ENCODE measurements around the gene USP34.

DNA sequence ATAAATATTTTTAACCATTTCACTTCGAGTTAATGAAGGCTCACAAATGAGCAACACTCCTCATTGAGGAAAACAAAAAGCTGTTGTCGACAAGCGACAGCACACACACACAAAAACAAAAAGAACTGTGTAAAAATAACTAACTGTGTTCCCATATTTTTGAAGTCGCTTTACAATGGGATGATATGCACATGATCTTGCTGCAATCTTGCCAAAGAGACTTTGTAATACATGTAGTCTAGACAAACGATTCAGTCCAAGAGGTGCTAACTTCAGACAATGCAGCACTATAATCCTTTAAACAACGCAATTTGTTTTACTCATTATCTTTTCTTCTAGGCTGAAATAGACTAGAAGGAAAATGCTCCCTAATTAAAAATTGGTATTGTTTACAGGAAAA is 7.2 kb upstream of the USP34 start:
- TF ChIP-seq GATA3 (IDR thresholded peaks at IDR 0.05; ENCODE audit: low read depth, low read length): no peak
- no peak for TF ChIP-seq GATA2 (IDR thresholded peaks at IDR 0.05; ENCODE audit: low read depth, low read length)

Data from SH-SY5Y (cell line).